Middle frontal gyrus (tissue), 1 donor: ENCODE results near the gene ARID1B.
A peak's percentile ranks its signal among the peaks of the same experiment; 100 is the strongest.
"Not testable (repeated sequence)": the region's sequence is repeated elsewhere in the genome, so short reads cannot be mapped to it uniquely, and the experiment has no call there.

Experiments used
- DNase-seq: peaks from one replicate; pipeline ENCODE4 v3.0.0-alpha.2; 2015; ENCODE audit warnings: low spot score; ENCODE audit errors: extremely low spot score

The ARID1B gene

GRCh38 chr6:157019115-157019641, 242.0 kb downstream of the ARID1B start:
- no peak for DNase-seq

GRCh38 chr6:157019733-157020132, 242.6 kb downstream of the ARID1B start:
- no peak for DNase-seq

GRCh38 chr6:157020398-157020797, 243.2 kb downstream of the ARID1B start:
- no peak for DNase-seq

GRCh38 chr6:157020881-157021343, 243.7 kb downstream of the ARID1B start:
- no peak for DNase-seq

- peak; percentile 72 for DNase-seq
Observed at GRCh38 chr6:157021344-157021992, 244.3 kb downstream of the ARID1B start.

- DNase-seq = peak; percentile 82
Observed at GRCh38 chr6:157021993-157022740, 245.0 kb downstream of the ARID1B start.

- DNase-seq = no peak
Observed at GRCh38 chr6:157023958-157024357, 246.8 kb downstream of the ARID1B start.

GRCh38 chr6:157024745-157025144, 247.6 kb downstream of the ARID1B start:
- no peak for DNase-seq

- DNase-seq = no peak
Observed at GRCh38 chr6:157025437-157025836, 248.3 kb downstream of the ARID1B start.

GRCh38 chr6:157029980-157030690, 253.0 kb downstream of the ARID1B start:
- no peak for DNase-seq

- DNase-seq = no peak
Observed at GRCh38 chr6:157030755-157031154, 253.6 kb downstream of the ARID1B start.

- no peak for DNase-seq
Observed at GRCh38 chr6:157032923-157033322, 255.7 kb downstream of the ARID1B start.

- DNase-seq = no peak
Observed at GRCh38 chr6:157033428-157034140, 256.4 kb downstream of the ARID1B start.

GRCh38 chr6:157034436-157035230, 257.5 kb downstream of the ARID1B start:
- no peak for DNase-seq

- DNase-seq = no peak
Observed at GRCh38 chr6:157035546-157035945, 258.4 kb downstream of the ARID1B start.

GRCh38 chr6:157036245-157036711, 259.1 kb downstream of the ARID1B start:
- DNase-seq = no peak

GRCh38 chr6:157037165-157037564, 260.0 kb downstream of the ARID1B start:
- no peak for DNase-seq

- DNase-seq = no peak
Observed at GRCh38 chr6:157038610-157039009, 261.4 kb downstream of the ARID1B start.

GRCh38 chr6:157039639-157040038, 262.5 kb downstream of the ARID1B start:
- DNase-seq = not testable (repeated sequence)

- no peak for DNase-seq
Observed at GRCh38 chr6:157040191-157040590, 263.0 kb downstream of the ARID1B start.
